Hair follicular keratinocyte (primary cell): Measurements from ENCODE around the gene B4GALNT1. TPM values are rescaled to one million over a fixed set of nuclear protein-coding genes. Genes with fewer than 3 reads are reported as not detected.

ENCODE experiments used
- total RNA-seq: library from RNA; depleted of rRNA; stranded (reverse); fragments of >200 nt; gene quantifications from 2 replicates; pipeline ENCODE4 v1.2.3, GENCODE V29; 2015

The B4GALNT1 gene
- total RNA-seq = 0.34 and 1.2 TPM in 2 replicates

GRCh38 chr12:57632958-57633840, at the start of gene B4GALNT1:
TSS of gene B4GALNT1 (minus strand) at chr12:57633201. CDS start at chr12:57632132, 1,069 bp downstream.

GRCh38 chr12:57611108-57611826, 21.7 kb downstream of the B4GALNT1 start, which contains the start of gene ARHGEF25:
TSS of gene ARHGEF25 (plus strand) at chr12:57611435. CDS start at chr12:57611895, 460 bp downstream.

GRCh38 chr12:57604454-57604991, 28.5 kb downstream of the B4GALNT1 start, which contains the start of gene DTX3:
TSS of gene DTX3 (plus strand) at chr12:57604824. CDS start at chr12:57606518, 1,694 bp downstream.

GRCh38 chr12:57590864-57591781, 41.9 kb downstream of the B4GALNT1 start, which contains the start of gene PIP4K2C:
TSS of gene PIP4K2C (plus strand) at chr12:57591192. CDS start at chr12:57591290, 98 bp downstream.

Other genes starting within 250 kb of the B4GALNT1 start
- gene R3HDM2, start 202.2 kb downstream of the B4GALNT1 start, total RNA-seq = 13.9 and 20.1 TPM in 2 replicates
- gene INHBC, start 198.4 kb downstream of the B4GALNT1 start, total RNA-seq = not detected in 2 replicates
- 0.70 TPM in 1 of 2 replicates, not detected in the other for gene INHBE, start 177.9 kb downstream of the B4GALNT1 start, total RNA-seq
- 0.57 and 3.4 TPM in 2 replicates for gene GLI1, start 173.4 kb downstream of the B4GALNT1 start, total RNA-seq
- not detected in 2 replicates for gene ARHGAP9, start 153.3 kb downstream of the B4GALNT1 start, total RNA-seq
- gene MARS1, start 145.1 kb downstream of the B4GALNT1 start, total RNA-seq = 135 and 151 TPM in 2 replicates
- gene DDIT3, start 112.7 kb downstream of the B4GALNT1 start, total RNA-seq = 18.9 and 54.0 TPM in 2 replicates
- gene MBD6, start 110.4 kb downstream of the B4GALNT1 start, total RNA-seq = 2.7 and 3.3 TPM in 2 replicates
- gene DCTN2, start 86.0 kb downstream of the B4GALNT1 start, total RNA-seq = 175 and 190 TPM in 2 replicates
- gene KIF5A, start 83.2 kb downstream of the B4GALNT1 start, total RNA-seq = 0.08 and 0.19 TPM in 2 replicates
- gene PIP4K2C, start 42.0 kb downstream of the B4GALNT1 start, total RNA-seq = 57.7 and 73.4 TPM in 2 replicates
- 5.7 and 11.7 TPM in 2 replicates for gene DTX3, start 28.4 kb downstream of the B4GALNT1 start, total RNA-seq
- gene ARHGEF25, start 21.8 kb downstream of the B4GALNT1 start, total RNA-seq = 0.76 and 2.0 TPM in 2 replicates
- 137 and 149 TPM in 2 replicates for gene OS9, start 60.9 kb upstream of the B4GALNT1 start, total RNA-seq
- 0.80 and 0.94 TPM in 2 replicates for gene AGAP2, start 105.5 kb upstream of the B4GALNT1 start, total RNA-seq
- 54.4 and 65.6 TPM in 2 replicates for gene TSPAN31, start 111.8 kb upstream of the B4GALNT1 start, total RNA-seq
- 102 and 145 TPM in 2 replicates for gene CDK4, start 119.1 kb upstream of the B4GALNT1 start, total RNA-seq
- gene MARCHF9, start 121.9 kb upstream of the B4GALNT1 start, total RNA-seq = 6.1 and 9.1 TPM in 2 replicates
- 92.0 and 93.4 TPM in 2 replicates for gene CYP27B1, start 133.9 kb upstream of the B4GALNT1 start, total RNA-seq
- gene METTL1, start 138.9 kb upstream of the B4GALNT1 start, total RNA-seq = 11.6 and 13.9 TPM in 2 replicates
- 4.9 and 5.2 TPM in 2 replicates for gene EEF1AKMT3, start 139.4 kb upstream of the B4GALNT1 start, total RNA-seq
- 30.2 and 41.5 TPM in 2 replicates for gene TSFM, start 149.6 kb upstream of the B4GALNT1 start, total RNA-seq
- 0.23 and 0.53 TPM in 2 replicates for gene AVIL, start 185.5 kb upstream of the B4GALNT1 start, total RNA-seq
- 37.1 and 60.8 TPM in 2 replicates for gene CTDSP2, start 213.5 kb upstream of the B4GALNT1 start, total RNA-seq